GM18498 (cell line): ENCODE data around the gene IL20RA.
A peak's percentile ranks its signal among the peaks of the same experiment; 100 is the strongest.
"Not testable (repeated sequence)": the region's sequence is repeated elsewhere in the genome, so short reads cannot be mapped to it uniquely, and the experiment has no call there.

Experiments
- ATAC-seq: cut with Tn5 transposase; IDR thresholded peaks from one replicate; pipeline ENCODE4 v1.9.1; 2021; ENCODE audit warnings: mild to moderate bottlenecking, moderate library complexity; ENCODE audit not compliant: unreplicated experiment

Gene IL20RA

GRCh38 chr6:136975089-136975715 lies 69.6 kb downstream of the IL20RA start:
- no peak for ATAC-seq

DNA sequence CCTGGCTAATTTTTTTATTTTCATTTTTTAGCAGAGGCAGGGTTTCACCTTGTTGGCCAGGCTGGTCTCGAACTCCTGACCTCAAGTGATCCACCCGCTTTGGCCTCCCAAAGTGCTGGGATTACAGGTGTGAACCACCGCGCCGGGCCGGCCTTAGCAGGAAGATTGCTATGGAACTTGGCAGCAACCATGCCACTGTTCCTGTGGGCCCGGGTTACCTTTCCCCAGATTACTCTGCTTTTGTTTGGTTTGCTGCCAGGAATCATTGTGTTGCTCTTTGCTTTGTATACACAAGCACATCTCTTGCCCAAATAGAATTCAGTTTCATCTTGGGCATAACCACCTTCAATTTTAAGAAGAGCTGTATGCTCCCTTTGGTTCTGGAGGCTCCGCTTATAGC lies 71.0 kb downstream of the IL20RA start:
- ATAC-seq, result not testable (repeated sequence)

DNA sequence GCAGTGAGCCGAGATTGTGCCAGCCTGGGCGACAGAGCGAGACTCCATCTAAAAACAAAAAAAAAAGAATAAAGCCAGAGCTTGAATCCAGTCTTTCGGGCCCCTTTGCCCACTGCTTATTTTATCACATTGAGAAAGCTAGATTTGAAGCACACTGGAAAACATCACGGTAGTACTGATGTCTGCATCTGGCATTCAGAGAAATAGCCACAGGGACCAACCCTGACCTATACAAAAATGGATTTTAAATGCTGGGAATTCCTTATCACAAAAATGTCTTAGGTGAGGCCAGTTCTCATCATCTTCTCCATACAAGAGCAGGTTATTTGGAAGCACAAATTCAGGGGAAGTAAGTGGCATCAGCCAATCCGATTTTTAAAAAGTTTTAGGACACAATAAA lies 73.2 kb downstream of the IL20RA start:
- ATAC-seq, result no peak

GRCh38 chr6:136969930-136970329 lies 74.8 kb downstream of the IL20RA start:
- no peak for ATAC-seq

DNA sequence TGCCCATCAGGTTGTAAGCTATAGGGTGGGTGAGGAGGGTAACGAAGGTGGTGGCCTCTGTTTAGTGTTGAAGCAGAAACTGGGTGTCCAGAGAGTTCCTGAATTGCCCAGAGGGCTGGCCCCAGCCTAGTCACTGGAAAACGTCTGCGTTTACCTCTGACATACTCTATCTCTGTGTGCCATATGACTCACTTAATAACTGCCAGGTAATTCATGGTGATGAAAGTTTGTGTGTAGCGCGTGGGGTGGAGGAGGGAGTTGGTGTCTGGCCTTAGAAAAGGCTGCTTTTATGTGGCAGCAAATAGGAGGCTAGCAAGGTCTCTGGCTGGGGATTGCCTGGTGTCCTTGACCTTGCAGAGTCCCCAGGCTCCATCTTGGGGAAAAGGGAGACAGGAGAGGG lies 75.3 kb downstream of the IL20RA start:
- ATAC-seq, result no peak

GRCh38 chr6:136968837-136969236 lies 75.9 kb downstream of the IL20RA start:
- no peak for ATAC-seq

DNA sequence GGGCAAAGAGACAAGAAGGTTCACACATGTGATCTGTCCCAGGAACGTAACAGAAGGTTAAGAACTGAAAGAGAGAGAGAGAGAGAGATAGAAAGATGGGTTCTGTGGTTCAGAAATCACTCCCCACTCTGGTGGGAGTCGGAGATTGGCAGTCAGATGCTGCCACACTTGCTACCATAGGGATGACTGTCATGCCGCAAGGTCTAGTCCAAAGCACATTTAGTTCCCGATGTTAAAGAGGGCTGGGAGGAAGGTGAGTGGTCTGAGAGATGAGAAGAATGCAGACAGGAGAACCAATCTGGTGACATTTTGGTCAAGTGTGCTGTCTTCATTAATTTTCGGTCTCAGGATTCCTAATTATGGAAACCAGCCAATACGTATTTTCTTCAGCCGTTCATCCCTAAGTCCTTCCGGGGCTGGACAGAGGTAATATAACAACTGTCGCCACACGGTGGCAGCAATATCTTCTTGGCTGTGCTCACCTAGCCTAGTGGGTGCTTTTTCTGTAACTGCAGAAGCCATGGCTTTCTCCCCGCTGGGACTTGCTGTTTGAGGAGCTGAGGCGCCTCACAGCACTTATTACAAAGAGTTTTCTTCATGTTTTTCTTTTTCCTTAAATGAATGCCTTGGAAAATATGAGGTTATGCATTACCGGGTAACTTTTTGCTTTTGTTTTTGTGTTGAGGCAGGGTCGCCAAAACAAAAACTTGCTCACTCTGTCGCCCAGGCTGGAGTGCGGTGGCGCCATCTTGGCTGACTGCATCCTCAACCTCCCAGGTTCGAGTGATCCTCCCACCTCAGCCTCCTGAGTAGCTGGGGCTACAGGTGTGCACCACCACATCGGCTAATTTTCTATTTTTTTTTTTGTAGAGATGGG lies 76.7 kb downstream of the IL20RA start:
- ATAC-seq, result peak; percentile 91

- ATAC-seq, result no peak
These were observed 80.4 kb downstream of the IL20RA start for GRCh38 chr6:136964398-136964797.

GRCh38 chr6:136963259-136963658 lies 81.5 kb downstream of the IL20RA start:
- ATAC-seq, result no peak

DNA sequence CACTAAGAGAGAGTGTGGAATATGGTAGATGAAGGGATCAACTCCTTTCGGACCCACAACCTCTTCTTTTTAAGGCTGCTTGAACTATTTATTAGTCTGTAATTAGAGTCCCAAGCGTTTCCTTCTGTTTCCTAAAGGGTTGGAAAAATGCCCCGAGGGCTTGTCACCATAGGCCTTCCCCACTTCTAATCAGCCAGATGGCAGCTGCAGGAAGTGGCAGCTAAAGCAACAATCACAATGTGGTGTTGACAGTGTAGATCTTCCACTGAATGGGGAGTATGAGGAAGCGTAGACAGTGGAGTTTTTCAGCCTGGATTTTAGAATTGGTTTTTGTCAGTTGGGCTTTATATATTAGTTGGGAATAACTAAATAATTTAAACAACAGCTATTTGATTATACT lies 82.1 kb downstream of the IL20RA start:
- ATAC-seq, result no peak

GRCh38 chr6:136961848-136962247 lies 82.9 kb downstream of the IL20RA start:
- ATAC-seq, result no peak

DNA sequence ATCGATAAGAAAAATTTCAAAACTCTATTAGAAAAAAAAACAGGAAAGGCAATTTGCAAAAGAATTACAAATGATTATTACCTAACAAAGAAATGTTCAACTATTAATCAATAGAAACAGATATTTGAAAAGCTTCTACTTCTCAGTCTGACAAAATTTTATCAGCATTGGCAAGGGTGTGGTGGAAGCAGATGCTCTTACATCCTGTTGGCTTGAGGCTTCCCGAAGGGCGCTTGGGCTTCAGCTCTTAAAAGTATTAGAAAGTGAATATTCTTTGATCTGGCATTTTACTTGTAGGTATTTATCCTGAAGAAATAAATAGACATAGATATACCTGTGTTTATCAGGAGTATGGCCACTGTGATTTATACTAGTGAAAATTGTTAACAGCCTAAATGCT lies 84.0 kb downstream of the IL20RA start:
- ATAC-seq, result no peak

DNA sequence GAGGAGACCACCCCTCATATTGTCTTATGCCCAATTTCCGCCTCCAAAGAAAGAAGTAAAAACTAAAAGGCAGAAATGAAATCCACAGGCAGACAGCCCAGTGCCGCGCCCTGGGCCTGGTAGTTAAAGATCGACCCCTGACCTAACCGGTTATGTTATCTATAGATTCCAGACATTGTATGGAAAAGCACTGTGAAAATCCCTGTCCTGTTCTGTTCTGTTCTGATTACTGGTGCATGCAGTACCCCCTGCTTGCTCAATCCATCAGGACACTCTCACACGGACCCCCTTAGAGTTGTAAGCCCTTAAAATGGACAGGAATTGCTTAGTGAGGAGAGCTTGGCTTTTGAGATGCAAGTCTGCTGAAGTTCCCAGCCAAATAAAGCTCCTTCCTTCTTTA lies 84.8 kb downstream of the IL20RA start:
- not testable (repeated sequence) for ATAC-seq

DNA sequence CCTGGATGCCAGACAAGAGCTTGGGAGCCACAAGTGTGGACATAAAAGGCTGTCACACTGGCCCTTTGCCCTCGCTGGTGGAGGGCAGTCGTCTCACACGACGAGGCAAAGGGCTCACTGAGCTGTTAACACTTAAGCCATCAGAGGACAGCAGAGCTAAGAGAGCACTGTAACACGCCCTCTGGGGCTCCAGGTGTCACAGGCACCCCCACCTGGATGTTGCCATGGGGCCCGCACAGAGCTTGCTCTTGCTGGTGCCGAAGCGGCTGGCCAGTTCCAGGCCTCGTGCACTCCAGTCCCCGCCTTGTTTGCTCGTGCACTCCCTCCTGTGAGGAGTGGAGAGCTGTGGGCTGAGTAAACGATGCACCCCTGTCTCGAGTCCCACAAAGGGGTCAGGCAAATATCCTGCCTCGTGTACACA lies 85.3 kb downstream of the IL20RA start:
- no peak for ATAC-seq

GRCh38 chr6:136958168-136958567 lies 86.6 kb downstream of the IL20RA start:
- ATAC-seq, result no peak

GRCh38 chr6:136956590-136957544 lies 87.9 kb downstream of the IL20RA start:
- ATAC-seq, result no peak

- no peak for ATAC-seq
These were observed 89.6 kb downstream of the IL20RA start for GRCh38 chr6:136955123-136955522.

DNA sequence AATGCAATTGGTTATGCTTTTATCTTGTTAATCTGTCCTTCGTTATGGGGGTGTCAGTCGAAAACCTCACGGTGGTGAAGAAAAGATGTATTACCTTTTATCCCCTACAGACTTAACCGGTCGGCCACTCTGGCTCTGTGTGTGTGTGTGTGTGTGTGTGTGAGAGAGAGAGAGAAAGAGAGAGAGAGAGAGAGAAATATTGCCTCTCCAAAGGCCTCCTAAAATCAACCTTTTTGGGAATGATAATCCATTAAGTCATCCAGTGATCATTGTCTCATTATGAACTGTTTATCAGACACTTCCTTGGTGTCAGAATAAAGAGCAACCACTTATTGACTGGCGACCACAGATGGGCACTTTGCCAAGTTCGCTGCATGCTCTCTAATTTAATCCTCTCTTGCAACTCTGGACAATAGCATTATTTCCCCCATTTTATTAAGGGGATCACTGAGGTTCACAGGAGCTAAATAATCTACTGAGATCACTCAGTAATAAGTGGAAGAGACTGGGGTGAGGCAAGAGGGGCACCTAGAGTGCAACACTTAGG lies 92.0 kb downstream of the IL20RA start:
- no peak for ATAC-seq

DNA sequence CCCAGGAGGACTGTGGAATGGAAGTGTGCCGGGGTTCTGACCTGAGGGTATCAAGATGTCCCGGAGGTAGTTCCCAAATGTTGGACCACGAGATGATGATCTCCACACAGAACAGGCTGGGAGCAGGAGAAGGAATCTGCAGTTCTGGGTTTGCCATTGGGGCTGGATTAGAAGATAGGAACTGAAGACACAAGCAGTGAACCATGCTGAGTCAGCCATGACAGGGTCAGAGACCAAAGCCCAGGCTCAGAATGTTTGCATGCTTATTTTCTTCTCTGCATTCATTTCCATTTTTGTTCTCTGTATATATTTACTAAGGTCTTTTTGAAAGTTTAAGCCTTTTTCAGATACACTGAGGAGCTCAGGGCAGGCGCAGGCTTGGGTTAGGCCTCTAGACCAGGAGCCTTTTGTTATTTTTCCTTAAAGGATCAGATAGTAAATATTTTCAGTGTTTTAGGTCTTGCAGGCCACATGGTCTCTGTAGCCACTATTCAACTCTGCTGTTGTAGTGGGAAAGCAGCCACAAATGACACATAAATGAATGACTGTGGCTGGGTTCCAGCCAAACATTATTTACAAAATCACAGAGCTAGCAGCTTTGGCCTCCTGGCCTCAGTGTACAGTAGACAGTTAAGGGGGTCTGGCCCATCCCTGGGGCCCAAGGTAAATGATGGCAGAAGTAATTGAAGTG lies 94.2 kb downstream of the IL20RA start:
- no peak for ATAC-seq
